HFFc6 (cell line): ENCODE data around the gene MYO7A. TPM values are rescaled to one million over a fixed set of nuclear protein-coding genes. Genes with fewer than 3 reads are reported as not detected.

ENCODE experiments used
- DNase-seq: peaks from one replicate; pipeline ENCODE4 v3.0.0-alpha.2; 2018
- H3K27ac Mint-ChIP-seq: 2 replicates; pipeline ENCODE4 v1.8.0; 2020; ENCODE audit warnings: mild to moderate bottlenecking, mixed read lengths
- H3K27me3 Mint-ChIP-seq: 2 replicates; pipeline ENCODE4 v1.8.0; 2021; ENCODE audit warnings: mild to moderate bottlenecking, moderate library complexity, mixed read lengths; ENCODE audit not compliant: insufficient read depth
- H3K36me3 Mint-ChIP-seq: 2 replicates; pipeline ENCODE4 v1.8.0; 2021; ENCODE audit warnings: low read depth, mixed read lengths
- H3K4me1 Mint-ChIP-seq: 2 replicates; pipeline ENCODE4 v1.8.0; 2020; ENCODE audit warnings: low read depth, mixed read lengths
- H3K4me3 Mint-ChIP-seq: 2 replicates; pipeline ENCODE4 v1.8.0; 2020; ENCODE audit warnings: mild to moderate bottlenecking, moderate library complexity, mixed read lengths
- H3K9me3 Mint-ChIP-seq: 2 replicates; pipeline ENCODE4 v1.8.0; 2020; ENCODE audit warnings: mild to moderate bottlenecking, mixed read lengths
- CTCF ChIP-seq: fragments of 200-600 bp; sonication (generic); IDR thresholded peaks from 2 replicates; pipeline ENCODE4 v1.5.0; 2021; ENCODE audit warnings: antibody characterized with exemption, mild to moderate bottlenecking
- total RNA-seq, 6 experiments: library from RNA; stranded (reverse); fragmentation: NEBNext Ultra II Directional; extraction: Animal tissue kit (Norgen Biotek cat#: 25700); gene quantifications; 2 replicates in 1 of 6; 3 replicates in 5 of 6; pipeline ENCODE4 v1.2.3, GENCODE V29; 2021

The MYO7A gene
- total RNA-seq, 6 experiments from 2014 or later = 0.05 to 0.09 TPM; not detected in 4

- TF ChIP-seq CTCF = no peak
- peaks cover 54% of the 10 kb centered on the region for H3K4me1 Mint-ChIP-seq
- no peaks in the 10 kb centered on the region for H3K27me3 Mint-ChIP-seq
- peaks cover 14% of the 10 kb centered on the region; the same call in 1 of the 2 replicates for H3K36me3 Mint-ChIP-seq
- no peak for DNase-seq
- no peak overlapping the region for H3K27ac Mint-ChIP-seq
- H3K4me3 Mint-ChIP-seq = peak overlapping the region; percentile 15
- H3K9me3 Mint-ChIP-seq = peaks cover 9% of the 10 kb centered on the region; the same call in 1 of the 2 replicates
Measured at GRCh38 chr11:77249427-77249826, 121.4 kb downstream of the MYO7A start.

- Mint-ChIP-seq H3K36me3 (peaks cover 14% of the 10 kb centered on the region; the same call in 1 of the 2 replicates), H3K4me1 (peaks cover 37% of the 10 kb centered on the region), H3K27ac (peak overlapping the region; percentile 69), H3K4me3 (peak overlapping the region; percentile 79), H3K27me3 (no peaks in the 10 kb centered on the region), H3K9me3 (peaks cover 9% of the 10 kb centered on the region; the same call in 1 of the 2 replicates)
- DNase-seq = peak; percentile 63
- no peak for TF ChIP-seq CTCF
Measured at GRCh38 chr11:77250881-77251640, 123.0 kb downstream of the MYO7A start.

- DNase-seq = no peak
- TF ChIP-seq CTCF = no peak
- Mint-ChIP-seq H3K27me3 (no peaks in the 10 kb centered on the region), H3K4me3 (no peak overlapping the region), H3K4me1 (peaks cover 37% of the 10 kb centered on the region), H3K27ac (no peak overlapping the region), H3K9me3 (peaks cover 9% of the 10 kb centered on the region; the same call in 1 of the 2 replicates), H3K36me3 (peaks cover 14% of the 10 kb centered on the region; the same call in 1 of the 2 replicates)
Measured at GRCh38 chr11:77252555-77253270, 124.7 kb downstream of the MYO7A start.

- TF ChIP-seq CTCF = no peak
- H3K36me3 Mint-ChIP-seq = peaks cover 14% of the 10 kb centered on the region; the same call in 1 of the 2 replicates
- peaks cover 9% of the 10 kb centered on the region; the same call in 1 of the 2 replicates for H3K9me3 Mint-ChIP-seq
- H3K4me3 Mint-ChIP-seq = no peak overlapping the region
- no peaks in the 10 kb centered on the region for H3K27me3 Mint-ChIP-seq
- no peak for DNase-seq
- H3K4me1 Mint-ChIP-seq = peaks cover 37% of the 10 kb centered on the region
- no peak overlapping the region for H3K27ac Mint-ChIP-seq
Measured at GRCh38 chr11:77253690-77254089, 125.6 kb downstream of the MYO7A start.

- TF ChIP-seq CTCF = no peak
- H3K27ac Mint-ChIP-seq = no peak overlapping the region
- DNase-seq = no peak
- peaks cover 17% of the 10 kb centered on the region for H3K9me3 Mint-ChIP-seq
- H3K36me3 Mint-ChIP-seq = peaks cover 19% of the 10 kb centered on the region
- peaks cover 15% of the 10 kb centered on the region for H3K4me1 Mint-ChIP-seq
- no peak overlapping the region for H3K4me3 Mint-ChIP-seq
- H3K27me3 Mint-ChIP-seq = no peaks in the 10 kb centered on the region; the same call in 1 of the 2 replicates
Measured at GRCh38 chr11:77259641-77260040, 131.6 kb downstream of the MYO7A start.
